GM23338 (cell line): Measurements from ENCODE around the gene SETBP1. TPM values are rescaled to one million over a fixed set of nuclear protein-coding genes. Genes with fewer than 3 reads are reported as not detected.

ENCODE experiments used
- ATAC-seq: fragments of 200-7000 bp; cut with Tn5 transposase; 3 replicates; pipeline ENCODE4 v1.9.1; 2020
- DNase-seq: peaks from one replicate; pipeline ENCODE4 v3.0.0-alpha.2; 2015; ENCODE audit warnings: low spot score
- H2AFZ ChIP-seq: fragments of 200-600 bp; sonication (generic); 2 replicates; pipeline ENCODE4 v1.8.0; 2016; ENCODE audit warnings: antibody characterized with exemption, mild to moderate bottlenecking, moderate library complexity
- H3F3A ChIP-seq: fragments of 200-600 bp; sonication (generic); replicated peaks from 2 replicates; pipeline ENCODE4 v1.8.0; 2017; ENCODE audit warnings: antibody characterized with exemption, mixed run types, low read depth
- H3K27ac ChIP-seq: fragments of 200-600 bp; sonication (generic); 2 replicates; pipeline ENCODE4 v1.6.1; 2016; ENCODE audit warnings: low read depth
- H3K27me3 ChIP-seq: fragments of 200-600 bp; sonication (generic); 2 replicates; pipeline ENCODE4 v1.8.0; 2016; ENCODE audit warnings: mild to moderate bottlenecking, mixed run types, moderate library complexity; ENCODE audit not compliant: insufficient read depth
- H3K36me3 ChIP-seq: fragments of 200-600 bp; sonication (generic); 2 replicates; pipeline ENCODE4 v1.8.0; 2016; ENCODE audit warnings: mild to moderate bottlenecking; ENCODE audit not compliant: insufficient read depth
- H3K4me1 ChIP-seq: fragments of 200-600 bp; sonication (generic); 2 replicates; pipeline ENCODE4 v1.8.0; 2016; ENCODE audit warnings: mild to moderate bottlenecking, moderate library complexity; ENCODE audit not compliant: insufficient read depth
- H3K4me2 ChIP-seq: fragments of 200-600 bp; sonication (generic); 2 replicates; pipeline ENCODE4 v1.7.1; 2017; ENCODE audit warnings: mixed run types
- H3K4me3 ChIP-seq: fragments of 200-600 bp; sonication (generic); 2 replicates; pipeline ENCODE4 v1.6.1; 2016; ENCODE audit warnings: mixed run types
- H3K79me2 ChIP-seq: fragments of 200-600 bp; sonication (generic); replicated peaks from 2 replicates; pipeline ENCODE4 v1.8.0; 2017; ENCODE audit warnings: mild to moderate bottlenecking; ENCODE audit not compliant: insufficient read depth
- H3K9me2 ChIP-seq: fragments of 200-600 bp; sonication (generic); 2 replicates; pipeline ENCODE4 v1.8.0; 2017; ENCODE audit not compliant: insufficient read depth
- H4K20me1 ChIP-seq: fragments of 200-600 bp; sonication (generic); replicated peaks from 2 replicates; pipeline ENCODE4 v1.8.0; 2017; ENCODE audit warnings: mild to moderate bottlenecking; ENCODE audit not compliant: insufficient read depth
- H3K27ac Mint-ChIP-seq: 2 replicates; pipeline ENCODE4 v1.8.0; 2020; ENCODE audit warnings: inconsistent platforms, mild to moderate bottlenecking, moderate library complexity, mixed read lengths
- H3K27me3 Mint-ChIP-seq: 3 replicates; pipeline ENCODE4 v1.8.0; 2022; ENCODE audit warnings: low read depth, mild to moderate bottlenecking, moderate library complexity, mixed read lengths, inconsistent platforms; ENCODE audit not compliant: insufficient read depth, poor library complexity
- H3K36me3 Mint-ChIP-seq: 3 replicates; pipeline ENCODE4 v1.8.0; 2021; ENCODE audit warnings: low read depth, mild to moderate bottlenecking, inconsistent platforms, moderate library complexity, mixed read lengths
- H3K4me1 Mint-ChIP-seq: 3 replicates; pipeline ENCODE4 v1.8.0; 2020; ENCODE audit warnings: mild to moderate bottlenecking, inconsistent platforms, mixed read lengths
- H3K4me3 Mint-ChIP-seq: 3 replicates; pipeline ENCODE4 v1.8.0; 2021; ENCODE audit warnings: moderate library complexity, mild to moderate bottlenecking, inconsistent platforms, mixed read lengths
- H3K9me3 Mint-ChIP-seq: 3 replicates; pipeline ENCODE4 v1.8.0; 2020; ENCODE audit warnings: moderate library complexity, mild to moderate bottlenecking, inconsistent platforms, mixed read lengths
- CREB1 ChIP-seq: fragments of 250-450 bp; sonication (Bioruptor Pico); IDR thresholded peaks from 2 replicates; pipeline ENCODE4 v1.5.0; 2020; ENCODE audit warnings: low read depth, mild to moderate bottlenecking, moderate library complexity
- EZH2 ChIP-seq: fragments of 200-600 bp; sonication (generic); IDR thresholded peaks from one replicate; pipeline ENCODE4 v1.8.0; 2017; ENCODE audit warnings: antibody characterized with exemption, mild to moderate bottlenecking, low read depth; ENCODE audit not compliant: unreplicated experiment
- JUNB ChIP-seq: IDR thresholded peaks from one replicate; pipeline ENCODE4 v1.6.1; 2016; ENCODE audit warnings: antibody characterized with exemption; ENCODE audit not compliant: unreplicated experiment
- NANOG ChIP-seq: IDR thresholded peaks from 2 replicates; pipeline ENCODE4 v1.6.1; 2016; ENCODE audit warnings: antibody characterized with exemption, borderline replicate concordance
- POLR2AphosphoS5 ChIP-seq: IDR thresholded peaks from 2 replicates; pipeline ENCODE4 v1.6.1; 2016; ENCODE audit warnings: antibody characterized with exemption, low read depth
- STAT1 ChIP-seq: IDR thresholded peaks from one replicate; pipeline ENCODE4 v1.6.1; 2016; ENCODE audit warnings: antibody characterized with exemption; ENCODE audit not compliant: unreplicated experiment
- ZNF114 ChIP-seq: fragments of 250-450 bp; sonication (Bioruptor Pico); IDR thresholded peaks from 2 replicates; pipeline ENCODE4 v1.5.0; 2020; ENCODE audit warnings: mild to moderate bottlenecking, moderate library complexity
- ZNF331 ChIP-seq: fragments of 250-450 bp; sonication (Bioruptor Pico); IDR thresholded peaks from 2 replicates; pipeline ENCODE4 v1.5.0; 2020; ENCODE audit warnings: low read depth, mild to moderate bottlenecking, moderate library complexity
- polyA plus RNA-seq: library from polyadenylated mRNA; unstranded; fragments of >200 nt; fragmentation: Nextera tagmentation; extraction: Ambion mirVana; gene quantifications from 2 replicates; pipeline ENCODE4 v1.2.1, GENCODE V29; 2016
- total RNA-seq: library from RNA; depleted of rRNA; stranded (reverse); fragments of >200 nt; shearing (Covaris generic); gene quantifications from 2 replicates; pipeline ENCODE4 v1.2.3, GENCODE V29; 2014
- TF ChIP-seq, protein P1 (sequence below): IDR thresholded peaks from 2 replicates; pipeline ENCODE4 v1.6.1; 2016; ENCODE audit warnings: antibody characterized with exemption
- TF ChIP-seq, protein P2 (sequence below): IDR thresholded peaks from one replicate; pipeline ENCODE4 v1.6.1; 2018; ENCODE audit warnings: antibody characterized with exemption; ENCODE audit not compliant: unreplicated experiment
- TF ChIP-seq, protein P3 (sequence below), 2 experiments: fragments of 200-600 bp in 1 of 2; sonication (generic) in 1 of 2; conservative IDR thresholded peaks; 2 replicates each; pipeline versions ENCODE4 v1.5.1 to v1.6.1; 2016 to 2017; ENCODE audit warnings: antibody characterized with exemption in 2 of 2, low read depth in 2 of 2, mild to moderate bottlenecking in 2 of 2, moderate library complexity in 1 of 2
- TF ChIP-seq, protein P4 (sequence below): fragments of 250-450 bp; sonication (Bioruptor Pico); IDR thresholded peaks from 2 replicates; pipeline ENCODE4 v1.5.0; 2020; ENCODE audit warnings: mild to moderate bottlenecking, moderate library complexity

Gene SETBP1
- total and polyA plus RNA-seq, 2 experiments from 2014 or later = 1.6 to 5.5 TPM

DNA sequence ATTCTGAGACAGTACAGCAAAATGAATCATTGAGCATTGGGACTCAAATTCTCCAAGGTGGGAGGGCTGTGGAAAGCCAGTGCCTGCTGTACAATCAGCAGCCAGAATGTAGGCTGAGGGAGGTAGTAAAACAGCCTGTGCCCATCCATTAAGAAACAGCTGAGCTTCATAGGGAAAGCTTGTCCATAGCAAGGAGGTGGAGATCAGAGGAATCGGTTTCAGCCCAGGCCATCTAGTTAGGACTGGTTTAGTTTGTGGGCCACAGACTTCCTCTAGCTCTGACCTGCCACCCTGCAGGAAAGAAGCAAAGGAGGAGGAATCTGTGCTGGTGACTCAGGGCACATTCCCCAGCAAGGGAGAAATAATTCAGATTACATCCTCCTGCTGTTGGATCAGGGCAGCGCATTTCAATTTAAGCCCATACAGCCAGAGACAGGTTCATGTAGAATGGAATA, 333.4 kb downstream of the SETBP1 start (continued):
- TF ChIP-seq ZNF331 (CRISPR knock-in tag) = no peak
- TF ChIP-seq, protein P1, sequence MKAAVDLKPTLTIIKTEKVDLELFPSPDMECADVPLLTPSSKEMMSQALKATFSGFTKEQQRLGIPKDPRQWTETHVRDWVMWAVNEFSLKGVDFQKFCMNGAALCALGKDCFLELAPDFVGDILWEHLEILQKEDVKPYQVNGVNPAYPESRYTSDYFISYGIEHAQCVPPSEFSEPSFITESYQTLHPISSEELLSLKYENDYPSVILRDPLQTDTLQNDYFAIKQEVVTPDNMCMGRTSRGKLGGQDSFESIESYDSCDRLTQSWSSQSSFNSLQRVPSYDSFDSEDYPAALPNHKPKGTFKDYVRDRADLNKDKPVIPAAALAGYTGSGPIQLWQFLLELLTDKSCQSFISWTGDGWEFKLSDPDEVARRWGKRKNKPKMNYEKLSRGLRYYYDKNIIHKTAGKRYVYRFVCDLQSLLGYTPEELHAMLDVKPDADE = no peak

DNA sequence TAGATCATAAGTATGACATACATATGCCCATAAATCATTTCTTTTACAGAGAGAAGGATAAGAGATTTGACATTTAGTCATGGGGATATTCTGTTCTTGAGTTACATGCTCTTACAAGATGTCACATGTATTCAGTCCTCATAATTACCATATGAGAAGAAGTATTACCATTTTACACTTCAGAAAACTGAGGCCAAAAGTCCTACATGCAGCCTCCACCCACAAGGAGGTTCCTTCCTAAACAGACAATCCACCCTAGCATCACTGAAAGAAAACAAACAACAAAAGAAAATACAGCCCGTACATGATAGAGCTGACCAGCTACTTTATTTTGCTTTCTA, 335.1 kb downstream of the SETBP1 start:
- H3K27ac ChIP-seq = no peak overlapping the region
- peaks cover 41% of the 10 kb centered on the region for H3K4me1 Mint-ChIP-seq
- TF ChIP-seq, protein P1 = no peak
- TF ChIP-seq CREB1 = no peak
- TF ChIP-seq, protein P2, sequence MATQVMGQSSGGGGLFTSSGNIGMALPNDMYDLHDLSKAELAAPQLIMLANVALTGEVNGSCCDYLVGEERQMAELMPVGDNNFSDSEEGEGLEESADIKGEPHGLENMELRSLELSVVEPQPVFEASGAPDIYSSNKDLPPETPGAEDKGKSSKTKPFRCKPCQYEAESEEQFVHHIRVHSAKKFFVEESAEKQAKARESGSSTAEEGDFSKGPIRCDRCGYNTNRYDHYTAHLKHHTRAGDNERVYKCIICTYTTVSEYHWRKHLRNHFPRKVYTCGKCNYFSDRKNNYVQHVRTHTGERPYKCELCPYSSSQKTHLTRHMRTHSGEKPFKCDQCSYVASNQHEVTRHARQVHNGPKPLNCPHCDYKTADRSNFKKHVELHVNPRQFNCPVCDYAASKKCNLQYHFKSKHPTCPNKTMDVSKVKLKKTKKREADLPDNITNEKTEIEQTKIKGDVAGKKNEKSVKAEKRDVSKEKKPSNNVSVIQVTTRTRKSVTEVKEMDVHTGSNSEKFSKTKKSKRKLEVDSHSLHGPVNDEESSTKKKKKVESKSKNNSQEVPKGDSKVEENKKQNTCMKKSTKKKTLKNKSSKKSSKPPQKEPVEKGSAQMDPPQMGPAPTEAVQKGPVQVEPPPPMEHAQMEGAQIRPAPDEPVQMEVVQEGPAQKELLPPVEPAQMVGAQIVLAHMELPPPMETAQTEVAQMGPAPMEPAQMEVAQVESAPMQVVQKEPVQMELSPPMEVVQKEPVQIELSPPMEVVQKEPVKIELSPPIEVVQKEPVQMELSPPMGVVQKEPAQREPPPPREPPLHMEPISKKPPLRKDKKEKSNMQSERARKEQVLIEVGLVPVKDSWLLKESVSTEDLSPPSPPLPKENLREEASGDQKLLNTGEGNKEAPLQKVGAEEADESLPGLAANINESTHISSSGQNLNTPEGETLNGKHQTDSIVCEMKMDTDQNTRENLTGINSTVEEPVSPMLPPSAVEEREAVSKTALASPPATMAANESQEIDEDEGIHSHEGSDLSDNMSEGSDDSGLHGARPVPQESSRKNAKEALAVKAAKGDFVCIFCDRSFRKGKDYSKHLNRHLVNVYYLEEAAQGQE = no peak
- TF ChIP-seq, protein P3, sequence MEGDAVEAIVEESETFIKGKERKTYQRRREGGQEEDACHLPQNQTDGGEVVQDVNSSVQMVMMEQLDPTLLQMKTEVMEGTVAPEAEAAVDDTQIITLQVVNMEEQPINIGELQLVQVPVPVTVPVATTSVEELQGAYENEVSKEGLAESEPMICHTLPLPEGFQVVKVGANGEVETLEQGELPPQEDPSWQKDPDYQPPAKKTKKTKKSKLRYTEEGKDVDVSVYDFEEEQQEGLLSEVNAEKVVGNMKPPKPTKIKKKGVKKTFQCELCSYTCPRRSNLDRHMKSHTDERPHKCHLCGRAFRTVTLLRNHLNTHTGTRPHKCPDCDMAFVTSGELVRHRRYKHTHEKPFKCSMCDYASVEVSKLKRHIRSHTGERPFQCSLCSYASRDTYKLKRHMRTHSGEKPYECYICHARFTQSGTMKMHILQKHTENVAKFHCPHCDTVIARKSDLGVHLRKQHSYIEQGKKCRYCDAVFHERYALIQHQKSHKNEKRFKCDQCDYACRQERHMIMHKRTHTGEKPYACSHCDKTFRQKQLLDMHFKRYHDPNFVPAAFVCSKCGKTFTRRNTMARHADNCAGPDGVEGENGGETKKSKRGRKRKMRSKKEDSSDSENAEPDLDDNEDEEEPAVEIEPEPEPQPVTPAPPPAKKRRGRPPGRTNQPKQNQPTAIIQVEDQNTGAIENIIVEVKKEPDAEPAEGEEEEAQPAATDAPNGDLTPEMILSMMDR (conservative IDR thresholded peaks at IDR 0.05; ENCODE audit: low read depth in 2 of 2) = no peak
- TF ChIP-seq, protein P4, sequence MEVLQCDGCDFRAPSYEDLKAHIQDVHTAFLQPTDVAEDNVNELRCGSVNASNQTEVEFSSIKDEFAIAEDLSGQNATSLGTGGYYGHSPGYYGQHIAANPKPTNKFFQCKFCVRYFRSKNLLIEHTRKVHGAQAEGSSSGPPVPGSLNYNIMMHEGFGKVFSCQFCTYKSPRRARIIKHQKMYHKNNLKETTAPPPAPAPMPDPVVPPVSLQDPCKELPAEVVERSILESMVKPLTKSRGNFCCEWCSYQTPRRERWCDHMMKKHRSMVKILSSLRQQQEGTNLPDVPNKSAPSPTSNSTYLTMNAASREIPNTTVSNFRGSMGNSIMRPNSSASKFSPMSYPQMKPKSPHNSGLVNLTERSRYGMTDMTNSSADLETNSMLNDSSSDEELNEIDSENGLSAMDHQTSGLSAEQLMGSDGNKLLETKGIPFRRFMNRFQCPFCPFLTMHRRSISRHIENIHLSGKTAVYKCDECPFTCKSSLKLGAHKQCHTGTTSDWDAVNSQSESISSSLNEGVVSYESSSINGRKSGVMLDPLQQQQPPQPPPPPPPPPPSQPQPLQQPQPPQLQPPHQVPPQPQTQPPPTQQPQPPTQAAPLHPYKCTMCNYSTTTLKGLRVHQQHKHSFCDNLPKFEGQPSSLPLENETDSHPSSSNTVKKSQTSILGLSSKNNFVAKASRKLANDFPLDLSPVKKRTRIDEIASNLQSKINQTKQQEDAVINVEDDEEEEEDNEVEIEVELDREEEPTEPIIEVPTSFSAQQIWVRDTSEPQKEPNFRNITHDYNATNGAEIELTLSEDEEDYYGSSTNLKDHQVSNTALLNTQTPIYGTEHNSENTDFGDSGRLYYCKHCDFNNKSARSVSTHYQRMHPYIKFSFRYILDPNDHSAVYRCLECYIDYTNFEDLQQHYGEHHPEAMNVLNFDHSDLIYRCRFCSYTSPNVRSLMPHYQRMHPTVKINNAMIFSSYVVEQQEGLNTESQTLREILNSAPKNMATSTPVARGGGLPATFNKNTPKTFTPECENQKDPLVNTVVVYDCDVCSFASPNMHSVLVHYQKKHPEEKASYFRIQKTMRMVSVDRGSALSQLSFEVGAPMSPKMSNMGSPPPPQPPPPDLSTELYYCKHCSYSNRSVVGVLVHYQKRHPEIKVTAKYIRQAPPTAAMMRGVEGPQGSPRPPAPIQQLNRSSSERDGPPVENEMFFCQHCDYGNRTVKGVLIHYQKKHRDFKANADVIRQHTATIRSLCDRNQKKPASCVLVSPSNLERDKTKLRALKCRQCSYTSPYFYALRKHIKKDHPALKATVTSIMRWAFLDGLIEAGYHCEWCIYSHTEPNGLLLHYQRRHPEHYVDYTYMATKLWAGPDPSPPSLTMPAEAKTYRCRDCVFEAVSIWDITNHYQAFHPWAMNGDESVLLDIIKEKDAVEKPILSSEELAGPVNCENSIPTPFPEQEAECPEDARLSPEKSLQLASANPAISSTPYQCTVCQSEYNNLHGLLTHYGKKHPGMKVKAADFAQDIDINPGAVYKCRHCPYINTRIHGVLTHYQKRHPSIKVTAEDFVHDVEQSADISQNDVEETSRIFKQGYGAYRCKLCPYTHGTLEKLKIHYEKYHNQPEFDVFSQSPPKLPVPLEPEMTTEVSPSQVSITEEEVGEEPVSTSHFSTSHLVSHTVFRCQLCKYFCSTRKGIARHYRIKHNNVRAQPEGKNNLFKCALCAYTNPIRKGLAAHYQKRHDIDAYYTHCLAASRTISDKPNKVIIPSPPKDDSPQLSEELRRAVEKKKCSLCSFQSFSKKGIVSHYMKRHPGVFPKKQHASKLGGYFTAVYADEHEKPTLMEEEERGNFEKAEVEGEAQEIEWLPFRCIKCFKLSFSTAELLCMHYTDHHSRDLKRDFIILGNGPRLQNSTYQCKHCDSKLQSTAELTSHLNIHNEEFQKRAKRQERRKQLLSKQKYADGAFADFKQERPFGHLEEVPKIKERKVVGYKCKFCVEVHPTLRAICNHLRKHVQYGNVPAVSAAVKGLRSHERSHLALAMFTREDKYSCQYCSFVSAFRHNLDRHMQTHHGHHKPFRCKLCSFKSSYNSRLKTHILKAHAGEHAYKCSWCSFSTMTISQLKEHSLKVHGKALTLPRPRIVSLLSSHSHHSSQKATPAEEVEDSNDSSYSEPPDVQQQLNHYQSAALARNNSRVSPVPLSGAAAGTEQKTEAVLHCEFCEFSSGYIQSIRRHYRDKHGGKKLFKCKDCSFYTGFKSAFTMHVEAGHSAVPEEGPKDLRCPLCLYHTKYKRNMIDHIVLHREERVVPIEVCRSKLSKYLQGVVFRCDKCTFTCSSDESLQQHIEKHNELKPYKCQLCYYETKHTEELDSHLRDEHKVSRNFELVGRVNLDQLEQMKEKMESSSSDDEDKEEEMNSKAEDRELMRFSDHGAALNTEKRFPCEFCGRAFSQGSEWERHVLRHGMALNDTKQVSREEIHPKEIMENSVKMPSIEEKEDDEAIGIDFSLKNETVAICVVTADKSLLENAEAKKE = no peak
- TF ChIP-seq POLR2AphosphoS5 = no peak
- TF ChIP-seq EZH2 = no peak
- TF ChIP-seq ZNF114 (CRISPR knock-in tag) = no peak
- no peak for TF ChIP-seq JUNB
- no peak for TF ChIP-seq STAT1
- no peak for TF ChIP-seq NANOG
- TF ChIP-seq ZNF331 (CRISPR knock-in tag) = no peak

More for the DNA sequence above, 335.1 kb downstream of the SETBP1 start:
- no peaks in the 10 kb centered on the region for H3K27me3 ChIP-seq
- peaks cover 3% of the 10 kb centered on the region; the same call in 1 of the 3 replicates for H3K36me3 Mint-ChIP-seq
- no peaks in the 10 kb centered on the region for H3K79me2 ChIP-seq
- H3K4me1 ChIP-seq = peaks cover 17% of the 10 kb centered on the region
- no peak overlapping the region for H3K4me3 ChIP-seq
- ATAC-seq (no peak), DNase-seq (no peak)
- H3K27me3 Mint-ChIP-seq = peaks cover 3% of the 10 kb centered on the region
- H4K20me1 ChIP-seq = no peaks in the 10 kb centered on the region
- H2AFZ ChIP-seq = no peak overlapping the region
- H3K4me3 Mint-ChIP-seq = no peak overlapping the region
- H3K9me2 ChIP-seq = no peaks in the 10 kb centered on the region; the same call in 1 of the 2 replicates
- H3K36me3 ChIP-seq = no peaks in the 10 kb centered on the region
- H3K9me3 Mint-ChIP-seq = no peaks in the 10 kb centered on the region
- no peak overlapping the region for H3K27ac Mint-ChIP-seq
- no peak overlapping the region for H3K4me2 ChIP-seq
- H3F3A ChIP-seq = no peaks in the 10 kb centered on the region
